Measurements from ENCODE around the gene FABP3.

Gene FABP3

DNA sequence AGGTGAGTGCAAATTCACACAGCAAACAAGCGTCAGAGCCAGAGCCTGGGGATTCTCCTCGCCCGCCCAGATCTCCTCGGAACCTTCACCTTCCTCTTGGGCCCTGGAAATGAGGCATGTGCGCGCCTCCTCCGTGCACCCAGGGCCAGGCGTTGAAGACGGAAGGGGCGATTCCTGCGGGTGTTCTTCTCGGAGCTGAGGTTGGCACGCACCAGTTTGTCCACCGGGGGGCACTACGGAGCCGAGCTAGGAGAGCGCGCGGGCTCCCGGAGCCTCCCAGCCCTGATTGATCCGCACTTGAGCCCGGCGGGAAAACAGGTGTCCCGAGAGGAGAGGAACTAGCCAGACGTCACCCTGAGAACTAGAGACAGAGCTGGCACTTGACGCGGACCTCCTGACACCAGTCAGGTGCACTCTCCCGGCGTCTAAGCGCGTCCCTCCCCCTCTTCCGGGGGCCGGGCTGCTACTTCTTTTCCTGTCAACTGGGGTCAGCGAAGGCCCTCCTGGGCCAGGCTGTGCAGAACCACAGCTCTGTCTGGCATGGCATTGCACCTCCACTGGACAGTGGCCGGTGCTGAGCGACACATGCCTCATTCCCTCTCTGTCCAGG is 21.8 kb upstream of the FABP3 start:
- H3K27ac ChIP-seq (ENCODE audit: extremely low read depth, low read depth, low read length), result no peak overlapping the region
- H3K9me3 ChIP-seq (ENCODE audit: control insufficient read depth, insufficient read depth, low read depth, low read length), result no peaks in the 10 kb centered on the region
- ChIA-PET POLR2A (interaction anchor here (0.5 to 2.2 kb wide), 4 partner anchors 10 to 118 kb away, joined by 3 to 6 read pairs (median 4); partner anchors contain the start of genes SNRNP40 and ZCCHC17), CTCF (interaction anchor here (0.5 to 7.5 kb wide), 42 partner anchors 8 to 439 kb away, joined by 3 to 146 read pairs (median 4); partner anchors contain the start of genes FABP3, HCRTR1 and SERINC2)
- peak overlapping the region; percentile 27 for H3K4me3 ChIP-seq (ENCODE audit: low read depth, low read length)
- no peaks in the 10 kb centered on the region for H3K4me1 ChIP-seq (ENCODE audit: control insufficient read depth, insufficient read depth, low read length)
- no peaks in the 10 kb centered on the region for H3K36me3 ChIP-seq (ENCODE audit: control insufficient read depth in 2 of 2, insufficient read depth in 1 of 2, low read length in 2 of 2)
- TF ChIP-seq ZNF211 (tag by site-specific recombination; IDR thresholded peaks at IDR 0.05; ENCODE audit: low read depth) (no peak), ZNF600 (tag by site-specific recombination; IDR thresholded peaks at IDR 0.05) (peak; percentile 73), ZSCAN16 (tag by site-specific recombination; IDR thresholded peaks at IDR 0.05) (no peak), ZNF37A (tag by site-specific recombination; IDR thresholded peaks at IDR 0.05) (no peak), ZNF121 (tag by site-specific recombination; IDR thresholded peaks at IDR 0.05) (no peak), KLF9 (tag by site-specific recombination; IDR thresholded peaks at IDR 0.05; ENCODE audit: low read depth) (no peak), ZBTB21 (tag by site-specific recombination; IDR thresholded peaks at IDR 0.05) (no peak), SCRT1 (tag by site-specific recombination; IDR thresholded peaks at IDR 0.05; ENCODE audit: borderline replicate concordance) (peak; percentile 46), ZNF792 (tag by site-specific recombination; IDR thresholded peaks at IDR 0.05) (no peak), ZFP41 (tag by site-specific recombination; IDR thresholded peaks at IDR 0.05; ENCODE audit: borderline replicate concordance) (no peak), ZNF585B (tag by site-specific recombination; IDR thresholded peaks at IDR 0.05) (no peak), ZNF660 (tag by site-specific recombination; IDR thresholded peaks at IDR 0.05) (0 out of 2 replicates have a peak, but pooled peaks have one; percentile 50), ZNF155 (tag by site-specific recombination; IDR thresholded peaks at IDR 0.05) (no peak), SP2 (tag by site-specific recombination; IDR thresholded peaks at IDR 0.05) (peak; percentile 65), ZNF248 (tag by site-specific recombination; IDR thresholded peaks at IDR 0.05) (no peak), ZNF521 (tag by site-specific recombination; IDR thresholded peaks at IDR 0.05) (no peak)
- TF ChIP-seq, protein P1, sequence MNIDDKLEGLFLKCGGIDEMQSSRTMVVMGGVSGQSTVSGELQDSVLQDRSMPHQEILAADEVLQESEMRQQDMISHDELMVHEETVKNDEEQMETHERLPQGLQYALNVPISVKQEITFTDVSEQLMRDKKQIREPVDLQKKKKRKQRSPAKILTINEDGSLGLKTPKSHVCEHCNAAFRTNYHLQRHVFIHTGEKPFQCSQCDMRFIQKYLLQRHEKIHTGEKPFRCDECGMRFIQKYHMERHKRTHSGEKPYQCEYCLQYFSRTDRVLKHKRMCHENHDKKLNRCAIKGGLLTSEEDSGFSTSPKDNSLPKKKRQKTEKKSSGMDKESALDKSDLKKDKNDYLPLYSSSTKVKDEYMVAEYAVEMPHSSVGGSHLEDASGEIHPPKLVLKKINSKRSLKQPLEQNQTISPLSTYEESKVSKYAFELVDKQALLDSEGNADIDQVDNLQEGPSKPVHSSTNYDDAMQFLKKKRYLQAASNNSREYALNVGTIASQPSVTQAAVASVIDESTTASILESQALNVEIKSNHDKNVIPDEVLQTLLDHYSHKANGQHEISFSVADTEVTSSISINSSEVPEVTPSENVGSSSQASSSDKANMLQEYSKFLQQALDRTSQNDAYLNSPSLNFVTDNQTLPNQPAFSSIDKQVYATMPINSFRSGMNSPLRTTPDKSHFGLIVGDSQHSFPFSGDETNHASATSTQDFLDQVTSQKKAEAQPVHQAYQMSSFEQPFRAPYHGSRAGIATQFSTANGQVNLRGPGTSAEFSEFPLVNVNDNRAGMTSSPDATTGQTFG (tag by site-specific recombination; IDR thresholded peaks at IDR 0.05; ENCODE audit: borderline replicate concordance), result no peak
- TF ChIP-seq, protein P2, sequence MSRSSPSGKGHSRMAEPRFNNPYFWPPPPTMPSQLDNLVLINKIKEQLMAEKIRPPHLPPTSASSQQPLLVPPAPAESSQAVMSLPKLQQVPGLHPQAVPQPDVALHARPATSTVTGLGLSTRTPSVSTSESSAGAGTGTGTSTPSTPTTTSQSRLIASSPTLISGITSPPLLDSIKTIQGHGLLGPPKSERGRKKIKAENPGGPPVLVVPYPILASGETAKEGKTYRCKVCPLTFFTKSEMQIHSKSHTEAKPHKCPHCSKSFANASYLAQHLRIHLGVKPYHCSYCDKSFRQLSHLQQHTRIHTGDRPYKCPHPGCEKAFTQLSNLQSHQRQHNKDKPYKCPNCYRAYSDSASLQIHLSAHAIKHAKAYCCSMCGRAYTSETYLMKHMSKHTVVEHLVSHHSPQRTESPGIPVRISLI (tag by site-specific recombination; IDR thresholded peaks at IDR 0.05), result no peak
- TF ChIP-seq, protein P3, sequence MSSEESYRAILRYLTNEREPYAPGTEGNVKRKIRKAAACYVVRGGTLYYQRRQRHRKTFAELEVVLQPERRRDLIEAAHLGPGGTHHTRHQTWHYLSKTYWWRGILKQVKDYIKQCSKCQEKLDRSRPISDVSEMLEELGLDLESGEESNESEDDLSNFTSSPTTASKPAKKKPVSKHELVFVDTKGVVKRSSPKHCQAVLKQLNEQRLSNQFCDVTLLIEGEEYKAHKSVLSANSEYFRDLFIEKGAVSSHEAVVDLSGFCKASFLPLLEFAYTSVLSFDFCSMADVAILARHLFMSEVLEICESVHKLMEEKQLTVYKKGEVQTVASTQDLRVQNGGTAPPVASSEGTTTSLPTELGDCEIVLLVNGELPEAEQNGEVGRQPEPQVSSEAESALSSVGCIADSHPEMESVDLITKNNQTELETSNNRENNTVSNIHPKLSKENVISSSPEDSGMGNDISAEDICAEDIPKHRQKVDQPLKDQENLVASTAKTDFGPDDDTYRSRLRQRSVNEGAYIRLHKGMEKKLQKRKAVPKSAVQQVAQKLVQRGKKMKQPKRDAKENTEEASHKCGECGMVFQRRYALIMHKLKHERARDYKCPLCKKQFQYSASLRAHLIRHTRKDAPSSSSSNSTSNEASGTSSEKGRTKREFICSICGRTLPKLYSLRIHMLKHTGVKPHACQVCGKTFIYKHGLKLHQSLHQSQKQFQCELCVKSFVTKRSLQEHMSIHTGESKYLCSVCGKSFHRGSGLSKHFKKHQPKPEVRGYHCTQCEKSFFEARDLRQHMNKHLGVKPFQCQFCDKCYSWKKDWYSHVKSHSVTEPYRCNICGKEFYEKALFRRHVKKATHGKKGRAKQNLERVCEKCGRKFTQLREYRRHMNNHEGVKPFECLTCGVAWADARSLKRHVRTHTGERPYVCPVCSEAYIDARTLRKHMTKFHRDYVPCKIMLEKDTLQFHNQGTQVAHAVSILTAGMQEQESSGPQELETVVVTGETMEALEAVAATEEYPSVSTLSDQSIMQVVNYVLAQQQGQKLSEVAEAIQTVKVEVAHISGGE (tag by site-specific recombination; conservative IDR thresholded peaks at IDR 0.05; ENCODE audit: low read depth), result peak; percentile 25; the same call in 1 of the 2 replicates
- TF ChIP-seq, protein P4, sequence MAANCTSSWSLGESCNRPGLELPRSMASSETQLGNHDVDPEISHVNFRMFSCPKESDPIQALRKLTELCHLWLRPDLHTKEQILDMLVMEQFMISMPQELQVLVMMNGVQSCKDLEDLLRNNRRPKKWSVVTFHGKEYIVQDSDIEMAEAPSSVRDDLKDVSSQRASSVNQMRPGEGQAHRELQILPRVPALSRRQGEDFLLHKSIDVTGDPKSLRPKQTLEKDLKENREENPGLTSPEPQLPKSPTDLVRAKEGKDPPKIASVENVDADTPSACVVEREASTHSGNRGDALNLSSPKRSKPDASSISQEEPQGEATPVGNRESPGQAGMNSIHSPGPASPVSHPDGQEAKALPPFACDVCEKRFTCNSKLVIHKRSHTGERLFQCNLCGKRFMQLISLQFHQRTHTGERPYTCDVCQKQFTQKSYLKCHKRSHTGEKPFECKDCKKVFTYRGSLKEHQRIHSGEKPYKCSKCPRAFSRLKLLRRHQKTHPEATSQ (tag by site-specific recombination; IDR thresholded peaks at IDR 0.05), result no peak
- TF ChIP-seq, protein P5, sequence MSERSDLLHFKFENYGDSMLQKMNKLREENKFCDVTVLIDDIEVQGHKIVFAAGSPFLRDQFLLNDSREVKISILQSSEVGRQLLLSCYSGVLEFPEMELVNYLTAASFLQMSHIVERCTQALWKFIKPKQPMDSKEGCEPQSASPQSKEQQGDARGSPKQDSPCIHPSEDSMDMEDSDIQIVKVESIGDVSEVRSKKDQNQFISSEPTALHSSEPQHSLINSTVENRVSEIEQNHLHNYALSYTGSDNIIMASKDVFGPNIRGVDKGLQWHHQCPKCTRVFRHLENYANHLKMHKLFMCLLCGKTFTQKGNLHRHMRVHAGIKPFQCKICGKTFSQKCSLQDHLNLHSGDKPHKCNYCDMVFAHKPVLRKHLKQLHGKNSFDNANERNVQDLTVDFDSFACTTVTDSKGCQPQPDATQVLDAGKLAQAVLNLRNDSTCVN (tag by site-specific recombination; optimal IDR thresholded peaks at IDR 0.05), result peak; percentile 80
- TF ChIP-seq, protein P6, sequence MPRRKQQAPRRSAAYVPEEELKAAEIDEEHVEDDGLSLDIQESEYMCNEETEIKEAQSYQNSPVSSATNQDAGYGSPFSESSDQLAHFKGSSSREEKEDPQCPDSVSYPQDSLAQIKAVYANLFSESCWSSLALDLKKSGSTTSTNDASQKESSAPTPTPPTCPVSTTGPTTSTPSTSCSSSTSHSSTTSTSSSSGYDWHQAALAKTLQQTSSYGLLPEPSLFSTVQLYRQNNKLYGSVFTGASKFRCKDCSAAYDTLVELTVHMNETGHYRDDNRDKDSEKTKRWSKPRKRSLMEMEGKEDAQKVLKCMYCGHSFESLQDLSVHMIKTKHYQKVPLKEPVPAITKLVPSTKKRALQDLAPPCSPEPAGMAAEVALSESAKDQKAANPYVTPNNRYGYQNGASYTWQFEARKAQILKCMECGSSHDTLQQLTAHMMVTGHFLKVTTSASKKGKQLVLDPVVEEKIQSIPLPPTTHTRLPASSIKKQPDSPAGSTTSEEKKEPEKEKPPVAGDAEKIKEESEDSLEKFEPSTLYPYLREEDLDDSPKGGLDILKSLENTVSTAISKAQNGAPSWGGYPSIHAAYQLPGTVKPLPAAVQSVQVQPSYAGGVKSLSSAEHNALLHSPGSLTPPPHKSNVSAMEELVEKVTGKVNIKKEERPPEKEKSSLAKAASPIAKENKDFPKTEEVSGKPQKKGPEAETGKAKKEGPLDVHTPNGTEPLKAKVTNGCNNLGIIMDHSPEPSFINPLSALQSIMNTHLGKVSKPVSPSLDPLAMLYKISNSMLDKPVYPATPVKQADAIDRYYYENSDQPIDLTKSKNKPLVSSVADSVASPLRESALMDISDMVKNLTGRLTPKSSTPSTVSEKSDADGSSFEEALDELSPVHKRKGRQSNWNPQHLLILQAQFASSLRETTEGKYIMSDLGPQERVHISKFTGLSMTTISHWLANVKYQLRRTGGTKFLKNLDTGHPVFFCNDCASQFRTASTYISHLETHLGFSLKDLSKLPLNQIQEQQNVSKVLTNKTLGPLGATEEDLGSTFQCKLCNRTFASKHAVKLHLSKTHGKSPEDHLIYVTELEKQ (tag by site-specific recombination; IDR thresholded peaks at IDR 0.05; ENCODE audit: borderline replicate concordance), result peak; percentile 46; the same call in 1 of the 2 replicates
- TF ChIP-seq, protein P7, sequence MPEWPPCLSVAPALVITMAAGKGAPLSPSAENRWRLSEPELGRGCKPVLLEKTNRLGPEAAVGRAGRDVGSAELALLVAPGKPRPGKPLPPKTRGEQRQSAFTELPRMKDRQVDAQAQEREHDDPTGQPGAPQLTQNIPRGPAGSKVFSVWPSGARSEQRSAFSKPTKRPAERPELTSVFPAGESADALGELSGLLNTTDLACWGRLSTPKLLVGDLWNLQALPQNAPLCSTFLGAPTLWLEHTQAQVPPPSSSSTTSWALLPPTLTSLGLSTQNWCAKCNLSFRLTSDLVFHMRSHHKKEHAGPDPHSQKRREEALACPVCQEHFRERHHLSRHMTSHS (tag by site-specific recombination; IDR thresholded peaks at IDR 0.05), result no peak

Measured in HEK293 (cell line).